ENCODE data around the gene ST8SIA2.

GRCh38 chr15:92505611-92506010, 111.9 kb downstream of the ST8SIA2 start:
- TF ChIP-seq CTCF (IDR thresholded peaks at IDR 0.05) (no peak), POLR2A (IDR thresholded peaks at IDR 0.05) (no peak)
